Neutrophil (primary cell): ENCODE results near the gene PGAM4.
A peak's percentile ranks its signal among the peaks of the same experiment; 100 is the strongest.
"Not testable (repeated sequence)": the region's sequence is repeated elsewhere in the genome, so short reads cannot be mapped to it uniquely, and the experiment has no call there.

ENCODE experiments used
- H3K27ac ChIP-seq: fragments of 200-600 bp; sonication (generic); 2 replicates; pipeline ENCODE4 v1.5.1; 2016; ENCODE audit warnings: mild to moderate bottlenecking, moderate library complexity
- H3K27me3 ChIP-seq: fragments of 200-600 bp; sonication (generic); 2 replicates; pipeline ENCODE4 v1.6.0; 2016; ENCODE audit warnings: mild to moderate bottlenecking
- H3K36me3 ChIP-seq: fragments of 200-600 bp; sonication (generic); 2 replicates; pipeline ENCODE4 v1.5.1; 2017
- H3K4me1 ChIP-seq, 2 experiments: fragments of 200-600 bp in 1 of 2; sonication (generic) in 1 of 2; 1 replicate in 1 of 2; 2 replicates in 1 of 2; pipeline versions ENCODE4 v1.5.1 to v1.6.1; 2013 to 2016; ENCODE audit warnings: low read depth in 1 of 2, low read length in 1 of 2, mild to moderate bottlenecking in 1 of 2, moderate library complexity in 1 of 2; ENCODE audit not compliant: control insufficient read depth in 1 of 2, insufficient read depth in 1 of 2
- H3K4me3 ChIP-seq, 2 experiments: fragments of 200-600 bp in 1 of 2; sonication (generic) in 1 of 2; 1 replicate in 1 of 2; 2 replicates in 1 of 2; pipeline ENCODE4 v1.5.1; 2013 to 2016; ENCODE audit warnings: low read depth in 1 of 2, low read length in 1 of 2, mild to moderate bottlenecking in 1 of 2, moderate library complexity in 1 of 2
- H3K9me3 ChIP-seq: fragments of 200-600 bp; sonication (generic); 2 replicates; pipeline ENCODE4 v1.5.1; 2016
- CTCF ChIP-seq: fragments of 200-600 bp; sonication (generic); IDR thresholded peaks from 2 replicates; pipeline ENCODE4 v1.5.1; 2016; ENCODE audit warnings: antibody characterized with exemption

PGAM4 gene

GRCh38 chrX:77930581-77930980 lies 38.9 kb downstream of the PGAM4 start:
- H3K36me3 ChIP-seq = no peaks in the 10 kb centered on the region
- peak overlapping the region; percentile 66 for H3K27ac ChIP-seq
- H3K4me3 ChIP-seq = no peak overlapping the region
- H3K9me3 ChIP-seq = no peaks in the 10 kb centered on the region
- no peak for TF ChIP-seq CTCF
- H3K27me3 ChIP-seq = no peaks in the 10 kb centered on the region
- peaks cover 9% of the 10 kb centered on the region in 2 experiments for H3K4me1 ChIP-seq

- Histone ChIP-seq H3K27ac (peak overlapping the region; percentile 33), H3K27me3 (no peaks in the 10 kb centered on the region), H3K4me1 (peaks cover 12 to 14% of the 10 kb centered on the region in 2 experiments), H3K36me3 (no peaks in the 10 kb centered on the region), H3K4me3 (no peak overlapping the region), H3K9me3 (no peaks in the 10 kb centered on the region)
- no peak for TF ChIP-seq CTCF
These were observed 43.7 kb downstream of the PGAM4 start for GRCh38 chrX:77925764-77926163.

GRCh38 chrX:77924320-77924859 lies 45.0 kb downstream of the PGAM4 start:
- Histone ChIP-seq H3K27ac (no peak overlapping the region), H3K4me3 (no peak overlapping the region), H3K36me3 (no peaks in the 10 kb centered on the region)

GRCh38 chrX:77922787-77923186 lies 46.7 kb downstream of the PGAM4 start:
- no peak for TF ChIP-seq CTCF
- Histone ChIP-seq H3K27me3 (no peaks in the 10 kb centered on the region), H3K27ac (no peak overlapping the region), H3K9me3 (no peaks in the 10 kb centered on the region), H3K36me3 (no peaks in the 10 kb centered on the region), H3K4me1 (peaks cover 21 to 30% of the 10 kb centered on the region in 2 experiments), H3K4me3 (no peak overlapping the region)

More at GRCh38 chrX:77924320-77924859, 45.0 kb downstream of the PGAM4 start:
- no peaks in the 10 kb centered on the region for H3K9me3 ChIP-seq
- H3K27me3 ChIP-seq = no peaks in the 10 kb centered on the region
- H3K4me1 ChIP-seq = peaks cover 8 to 14% of the 10 kb centered on the region in 2 experiments
- no peak for TF ChIP-seq CTCF

- Histone ChIP-seq H3K4me1 (peaks cover 21 to 28% of the 10 kb centered on the region in 2 experiments), H3K27ac (peak overlapping the region; percentile 55)
- not testable (repeated sequence) for H3K4me3 ChIP-seq, H3K9me3 ChIP-seq, H3K36me3 ChIP-seq, H3K27me3 ChIP-seq
These were observed 50.1 kb downstream of the PGAM4 start for GRCh38 chrX:77919370-77919769.

GRCh38 chrX:77918568-77918967 lies 50.9 kb downstream of the PGAM4 start:
- H3K9me3 ChIP-seq = no peaks in the 10 kb centered on the region

More at GRCh38 chrX:77918568-77918967, 50.9 kb downstream of the PGAM4 start:
- Histone ChIP-seq H3K27ac (peak overlapping the region; percentile 55), H3K36me3 (no peaks in the 10 kb centered on the region), H3K4me1 (peaks cover 21 to 28% of the 10 kb centered on the region in 2 experiments), H3K4me3 (no peak overlapping the region), H3K27me3 (no peaks in the 10 kb centered on the region)
- no peak for TF ChIP-seq CTCF
